ENCODE measurements around the gene PDIA6.
"Not testable (repeated sequence)": the region's sequence is repeated elsewhere in the genome, so short reads cannot be mapped to it uniquely, and the experiment has no call there.

PDIA6 gene

GRCh38 chr2:10813163-10814138 lies 866 bp upstream of the PDIA6 start:
- not testable (repeated sequence) for DNase-seq

GRCh38 chr2:10811517-10811916 lies 1.1 kb downstream of the PDIA6 start:
- DNase-seq: no peak

GRCh38 chr2:10810202-10811161 lies 2.1 kb downstream of the PDIA6 start:
- DNase-seq: no peak

- DNase-seq: no peak
These were observed 6.0 kb downstream of the PDIA6 start for GRCh38 chr2:10806543-10806942.

GRCh38 chr2:10805990-10806389 lies 6.6 kb downstream of the PDIA6 start:
- not testable (repeated sequence) for DNase-seq

GRCh38 chr2:10802657-10803056 lies 9.9 kb downstream of the PDIA6 start:
- DNase-seq: no peak

GRCh38 chr2:10800163-10800562 lies 12.4 kb downstream of the PDIA6 start:
- DNase-seq: no peak

GRCh38 chr2:10798783-10799182 lies 13.8 kb downstream of the PDIA6 start:
- DNase-seq: no peak

- no peak for DNase-seq
These were observed 15.9 kb downstream of the PDIA6 start for GRCh38 chr2:10796703-10797102.

GRCh38 chr2:10795508-10796046 lies 17.0 kb downstream of the PDIA6 start:
- DNase-seq: no peak

GRCh38 chr2:10794876-10795275 lies 17.7 kb downstream of the PDIA6 start:
- DNase-seq: no peak

- no peak for DNase-seq
These were observed 18.8 kb downstream of the PDIA6 start for GRCh38 chr2:10793816-10794215.

- peak in 2 of 56 donors; percentile 17 to 19 for DNase-seq
These were observed 19.8 kb downstream of the PDIA6 start for GRCh38 chr2:10792660-10793400.

GRCh38 chr2:10792001-10792634 lies 20.5 kb downstream of the PDIA6 start:
- DNase-seq: no peak

- no peak for DNase-seq
These were observed 22.2 kb downstream of the PDIA6 start for GRCh38 chr2:10790228-10790973.

- no peak for DNase-seq
These were observed 23.7 kb downstream of the PDIA6 start for GRCh38 chr2:10788855-10789254.

- DNase-seq: no peak
These were observed 25.2 kb downstream of the PDIA6 start for GRCh38 chr2:10787176-10787968.

- no peak for DNase-seq
These were observed 26.2 kb downstream of the PDIA6 start for GRCh38 chr2:10786240-10786982.

Measured in amygdala (tissue), 56 donors.